Mesothelial cell of epicardium (in vitro differentiated cells): ENCODE measurements around the gene PFKL. TPM values are rescaled to one million over a fixed set of nuclear protein-coding genes. Genes with fewer than 3 reads are reported as not detected.

ENCODE experiments used
- DNase-seq, 2 experiments: peaks; one replicate each; pipeline ENCODE4 v3.0.0; 2021; ENCODE audit warnings: low spot score in 2 of 2; ENCODE audit not compliant: unreplicated experiment in 2 of 2
- H3K27ac Mint-ChIP-seq: 2 replicates; pipeline ENCODE4 v1.8.0; 2021; ENCODE audit warnings: mixed read lengths
- H3K27me3 Mint-ChIP-seq: 2 replicates; pipeline ENCODE4 v1.8.0; 2021; ENCODE audit warnings: low read depth, mixed read lengths
- H3K36me3 Mint-ChIP-seq: 2 replicates; pipeline ENCODE4 v1.8.0; 2021; ENCODE audit warnings: mixed read lengths
- H3K4me1 Mint-ChIP-seq: 2 replicates; pipeline ENCODE4 v1.8.0; 2021; ENCODE audit warnings: mixed read lengths
- H3K4me3 Mint-ChIP-seq: 2 replicates; pipeline ENCODE4 v1.8.0; 2021; ENCODE audit warnings: mild to moderate bottlenecking, moderate library complexity, mixed read lengths
- H3K9me3 Mint-ChIP-seq: 2 replicates; pipeline ENCODE4 v1.8.0; 2021; ENCODE audit warnings: mixed read lengths
- CTCF ChIP-seq: fragments of 200-600 bp; sonication (generic); IDR thresholded peaks from one replicate; pipeline ENCODE4 v1.5.0; 2021; ENCODE audit warnings: antibody characterized with exemption; ENCODE audit not compliant: unreplicated experiment
- total RNA-seq: library from RNA; stranded (reverse); gene quantifications from 3 replicates; pipeline ENCODE4 v1.2.1, GENCODE V29; 2021

The PFKL gene
- total RNA-seq, 1 donor from 2014 or later: 155 TPM

GRCh38 chr21:44375761-44376241 lies 75.9 kb downstream of the PFKL start:
- no peak for DNase-seq
- H3K4me1 Mint-ChIP-seq: no peaks in the 10 kb centered on the region
- peaks cover 41% of the 10 kb centered on the region for H3K27me3 Mint-ChIP-seq
- peaks cover 3% of the 10 kb centered on the region for H3K9me3 Mint-ChIP-seq
- no peaks in the 10 kb centered on the region for H3K36me3 Mint-ChIP-seq
- no peak overlapping the region for H3K4me3 Mint-ChIP-seq
- no peak for TF ChIP-seq CTCF
- no peak overlapping the region for H3K27ac Mint-ChIP-seq

GRCh38 chr21:44376606-44377005 lies 76.8 kb downstream of the PFKL start:
- H3K27ac Mint-ChIP-seq: no peak overlapping the region
- H3K4me3 Mint-ChIP-seq: no peak overlapping the region
- H3K36me3 Mint-ChIP-seq: no peaks in the 10 kb centered on the region
- no peak for DNase-seq
- H3K9me3 Mint-ChIP-seq: peaks cover 3% of the 10 kb centered on the region
- peaks cover 37% of the 10 kb centered on the region for H3K27me3 Mint-ChIP-seq
- no peaks in the 10 kb centered on the region for H3K4me1 Mint-ChIP-seq
- TF ChIP-seq CTCF: no peak

Other genes with a start within 250 kb of the PFKL start
- 2.3 to 7.5 TPM (median 3.1 TPM) in 3 replicates for gene PWP2, start 192.7 kb upstream of the PFKL start, total RNA-seq
- 17.2 to 20.4 TPM (median 18.8 TPM) in 3 replicates for gene GATD3, start 166.4 kb upstream of the PFKL start, total RNA-seq
- 3.8 to 4.4 TPM (median 4.2 TPM) in 3 replicates for gene ICOSLG, start 59.1 kb upstream of the PFKL start, total RNA-seq
- not detected in 3 replicates for gene DNMT3L, start 38.2 kb upstream of the PFKL start, total RNA-seq
- 0.13 to 0.23 TPM (median 0.18 TPM) in 3 replicates for gene AIRE, start 14.2 kb upstream of the PFKL start, total RNA-seq
- gene CFAP410, start 39.3 kb downstream of the PFKL start, total RNA-seq: 27.6 to 34.0 TPM (median 32.0 TPM) in 3 replicates
- 0.09 to 0.16 TPM (median 0.09 TPM) in 3 replicates for gene TRPM2, start 53.6 kb downstream of the PFKL start, total RNA-seq
- 10.9 to 11.9 TPM (median 11.8 TPM) in 3 replicates for gene LRRC3, start 155.5 kb downstream of the PFKL start, total RNA-seq
- gene KRTAP10-1, start 240.1 kb downstream of the PFKL start, total RNA-seq: not detected in 3 replicates